ENCODE measurements around the gene TUSC2.

DNA sequence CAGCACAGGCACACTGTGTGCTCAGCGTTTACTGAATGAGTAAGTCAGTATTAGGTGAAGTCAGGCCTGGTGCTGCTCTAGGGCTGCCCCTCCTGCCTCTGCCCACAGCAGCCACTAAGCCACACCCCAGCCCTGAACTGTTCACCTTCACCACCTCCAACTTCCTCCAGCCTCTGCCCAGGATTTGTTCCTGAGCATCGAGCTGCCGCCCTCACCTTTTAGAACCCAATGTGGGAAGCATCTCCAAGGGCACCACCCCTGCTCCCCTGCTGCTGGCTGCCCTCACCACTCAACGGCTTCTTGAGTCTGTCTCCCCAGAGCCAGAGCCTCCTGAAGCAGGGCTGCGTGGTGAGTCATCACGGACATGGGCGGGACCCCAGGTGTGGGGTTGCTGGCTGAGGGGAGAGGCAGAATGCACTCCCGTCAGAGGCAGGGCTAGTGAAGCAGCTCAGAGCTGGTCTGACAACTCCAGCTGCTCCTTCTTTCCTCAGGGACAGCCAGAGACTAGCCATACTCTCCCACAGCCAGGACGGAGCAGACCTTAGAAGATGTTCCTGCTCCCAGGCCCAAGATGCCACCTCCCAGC, 11.3 kb downstream of the TUSC2 start:
- no peak for TF ChIP-seq CTCF (conservative IDR thresholded peaks at IDR 0.05; ENCODE audit: low read depth in 2 of 2)
- no peak for TF ChIP-seq POLR2AphosphoS5 (IDR thresholded peaks at IDR 0.05; ENCODE audit: low read depth)
- no peak for TF ChIP-seq EZH2phosphoT487 (IDR thresholded peaks at IDR 0.05; ENCODE audit: unreplicated experiment)
- no peak for TF ChIP-seq EZH2 (IDR thresholded peaks at IDR 0.05; ENCODE audit: low read depth, unreplicated experiment)
- TF ChIP-seq, protein P1, sequence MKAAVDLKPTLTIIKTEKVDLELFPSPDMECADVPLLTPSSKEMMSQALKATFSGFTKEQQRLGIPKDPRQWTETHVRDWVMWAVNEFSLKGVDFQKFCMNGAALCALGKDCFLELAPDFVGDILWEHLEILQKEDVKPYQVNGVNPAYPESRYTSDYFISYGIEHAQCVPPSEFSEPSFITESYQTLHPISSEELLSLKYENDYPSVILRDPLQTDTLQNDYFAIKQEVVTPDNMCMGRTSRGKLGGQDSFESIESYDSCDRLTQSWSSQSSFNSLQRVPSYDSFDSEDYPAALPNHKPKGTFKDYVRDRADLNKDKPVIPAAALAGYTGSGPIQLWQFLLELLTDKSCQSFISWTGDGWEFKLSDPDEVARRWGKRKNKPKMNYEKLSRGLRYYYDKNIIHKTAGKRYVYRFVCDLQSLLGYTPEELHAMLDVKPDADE (IDR thresholded peaks at IDR 0.05): no peak
- no peak for TF ChIP-seq JUNB (IDR thresholded peaks at IDR 0.05; ENCODE audit: unreplicated experiment)
- TF ChIP-seq ZNF114 (CRISPR knock-in tag; IDR thresholded peaks at IDR 0.05): no peak
- TF ChIP-seq, protein P2, sequence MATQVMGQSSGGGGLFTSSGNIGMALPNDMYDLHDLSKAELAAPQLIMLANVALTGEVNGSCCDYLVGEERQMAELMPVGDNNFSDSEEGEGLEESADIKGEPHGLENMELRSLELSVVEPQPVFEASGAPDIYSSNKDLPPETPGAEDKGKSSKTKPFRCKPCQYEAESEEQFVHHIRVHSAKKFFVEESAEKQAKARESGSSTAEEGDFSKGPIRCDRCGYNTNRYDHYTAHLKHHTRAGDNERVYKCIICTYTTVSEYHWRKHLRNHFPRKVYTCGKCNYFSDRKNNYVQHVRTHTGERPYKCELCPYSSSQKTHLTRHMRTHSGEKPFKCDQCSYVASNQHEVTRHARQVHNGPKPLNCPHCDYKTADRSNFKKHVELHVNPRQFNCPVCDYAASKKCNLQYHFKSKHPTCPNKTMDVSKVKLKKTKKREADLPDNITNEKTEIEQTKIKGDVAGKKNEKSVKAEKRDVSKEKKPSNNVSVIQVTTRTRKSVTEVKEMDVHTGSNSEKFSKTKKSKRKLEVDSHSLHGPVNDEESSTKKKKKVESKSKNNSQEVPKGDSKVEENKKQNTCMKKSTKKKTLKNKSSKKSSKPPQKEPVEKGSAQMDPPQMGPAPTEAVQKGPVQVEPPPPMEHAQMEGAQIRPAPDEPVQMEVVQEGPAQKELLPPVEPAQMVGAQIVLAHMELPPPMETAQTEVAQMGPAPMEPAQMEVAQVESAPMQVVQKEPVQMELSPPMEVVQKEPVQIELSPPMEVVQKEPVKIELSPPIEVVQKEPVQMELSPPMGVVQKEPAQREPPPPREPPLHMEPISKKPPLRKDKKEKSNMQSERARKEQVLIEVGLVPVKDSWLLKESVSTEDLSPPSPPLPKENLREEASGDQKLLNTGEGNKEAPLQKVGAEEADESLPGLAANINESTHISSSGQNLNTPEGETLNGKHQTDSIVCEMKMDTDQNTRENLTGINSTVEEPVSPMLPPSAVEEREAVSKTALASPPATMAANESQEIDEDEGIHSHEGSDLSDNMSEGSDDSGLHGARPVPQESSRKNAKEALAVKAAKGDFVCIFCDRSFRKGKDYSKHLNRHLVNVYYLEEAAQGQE (IDR thresholded peaks at IDR 0.05; ENCODE audit: unreplicated experiment): no peak
- TF ChIP-seq ZNF462 (CRISPR knock-in tag; IDR thresholded peaks at IDR 0.05): no peak
- no peak for TF ChIP-seq CREB1 (CRISPR knock-in tag; IDR thresholded peaks at IDR 0.05; ENCODE audit: low read depth)

Data from GM23338 (cell line).